Lung (tissue), 12 donors: Measurements from ENCODE around the gene VIP. TPM values are rescaled to one million over a fixed set of nuclear protein-coding genes. Genes with fewer than 3 reads are reported as not detected.

Experiments used
- ATAC-seq: fragments of 200-7000 bp; cut with Tn5 transposase; one replicate; pipeline ENCODE4 v1.9.1; 2020; ENCODE audit warnings: moderate number of reproducible peaks; ENCODE audit not compliant: insufficient read depth, low FRiP score
- DNase-seq, 3 donors: peaks; one replicate each; pipeline ENCODE4 v3.0.0-alpha.2; 2013 to 2017
- H3K27ac ChIP-seq, 2 donors: one replicate each; pipeline ENCODE4 v1.5.1; 2013; ENCODE audit warnings: mild to moderate bottlenecking in 2 of 2, moderate library complexity in 2 of 2, control low read depth in 1 of 2, inconsistent platforms in 1 of 2, low read depth in 1 of 2, low read length in 1 of 2
- H3K27me3 ChIP-seq, 3 donors: one replicate each; pipeline ENCODE4 v1.5.1; 2013; ENCODE audit warnings: low read length in 2 of 3; ENCODE audit not compliant: control insufficient read depth in 3 of 3, insufficient read depth in 3 of 3
- H3K36me3 ChIP-seq, 4 donors: one replicate each; pipeline ENCODE4 v1.5.1; 2013; ENCODE audit warnings: low read length in 4 of 4, mild to moderate bottlenecking in 1 of 4, moderate library complexity in 1 of 4; ENCODE audit not compliant: control insufficient read depth in 4 of 4, insufficient read depth in 4 of 4
- H3K4me1 ChIP-seq, 5 donors: one replicate each; pipeline ENCODE4 v1.5.1; 2013; ENCODE audit warnings: low read length in 5 of 5, mild to moderate bottlenecking in 2 of 5, moderate library complexity in 1 of 5; ENCODE audit not compliant: control insufficient read depth in 5 of 5, insufficient read depth in 5 of 5
- H3K4me3 ChIP-seq: one replicate; pipeline ENCODE4 v1.5.1; 2013; ENCODE audit warnings: mild to moderate bottlenecking, control low read depth, moderate library complexity
- H3K9ac ChIP-seq, 2 donors: one replicate each; pipeline ENCODE4 v1.5.1; 2013; ENCODE audit warnings: low read length in 2 of 2, control low read depth in 1 of 2; ENCODE audit not compliant: insufficient read depth in 1 of 2
- H3K9me3 ChIP-seq, 4 donors: one replicate each; pipeline ENCODE4 v1.5.1; 2013; ENCODE audit warnings: low read length in 3 of 4, mild to moderate bottlenecking in 1 of 4, moderate library complexity in 1 of 4; ENCODE audit not compliant: control insufficient read depth in 4 of 4, insufficient read depth in 3 of 4
- WGBS, 2 donors: extraction: QIAGEN DNeasy Blood & Tissue Kit; methylation state at CpG; one replicate each; pipeline ENCODE4 v1.1.7; 2013; 5-methylcytosine and 5-hydroxymethylcytosine counted together
- polyA plus RNA-seq, 2 donors: library from polyadenylated mRNA; stranded (reverse); fragments of 200-250 nt; gene quantifications; one replicate each; pipeline ENCODE4 v1.2.1, GENCODE V29; 2013
- total RNA-seq, 2 donors: library from RNA; depleted of rRNA in 1 of 2; stranded (reverse); fragments of >200 nt in 1 of 2; gene quantifications; one replicate each; pipeline ENCODE4 v1.2.1, GENCODE V29; 2014 to 2021
- TF ChIP-seq, protein P1 (sequence below): IDR thresholded peaks from 2 replicates; pipeline ENCODE4 v1.5.1; 2012; ENCODE audit warnings: mild to moderate bottlenecking; ENCODE audit errors: control extremely low read depth, extremely low read depth
- donor health status: control.
- donor health status: control.
- donor health status: Bipolar disorder and iron deficiency.
- donor health status: healthy.
- donor health status: DM: yes; HTN: yes; CAD: no.

The VIP gene
- total and polyA plus RNA-seq, 4 donors, result 0.35 to 13.0 (median 0.92) TPM

- H3K4me3 ChIP-seq, result no peak overlapping the region
- H3K9me3 ChIP-seq, result no peaks in the 10 kb centered on the region
- ATAC-seq (no peak), DNase-seq (no peak)
- no peaks in the 10 kb centered on the region for H3K27me3 ChIP-seq
- WGBS, 2 donors, result 73 to 92% methylated on average over 1 of the region's 1 CpG
- no peaks in the 10 kb centered on the region for H3K36me3 ChIP-seq
- peaks cover 0 to 3% (median 0%) of the 10 kb centered on the region in 5 donors for H3K4me1 ChIP-seq
- H3K9ac ChIP-seq, result no peak overlapping the region
- no peak overlapping the region for H3K27ac ChIP-seq
- TF ChIP-seq, protein P1, sequence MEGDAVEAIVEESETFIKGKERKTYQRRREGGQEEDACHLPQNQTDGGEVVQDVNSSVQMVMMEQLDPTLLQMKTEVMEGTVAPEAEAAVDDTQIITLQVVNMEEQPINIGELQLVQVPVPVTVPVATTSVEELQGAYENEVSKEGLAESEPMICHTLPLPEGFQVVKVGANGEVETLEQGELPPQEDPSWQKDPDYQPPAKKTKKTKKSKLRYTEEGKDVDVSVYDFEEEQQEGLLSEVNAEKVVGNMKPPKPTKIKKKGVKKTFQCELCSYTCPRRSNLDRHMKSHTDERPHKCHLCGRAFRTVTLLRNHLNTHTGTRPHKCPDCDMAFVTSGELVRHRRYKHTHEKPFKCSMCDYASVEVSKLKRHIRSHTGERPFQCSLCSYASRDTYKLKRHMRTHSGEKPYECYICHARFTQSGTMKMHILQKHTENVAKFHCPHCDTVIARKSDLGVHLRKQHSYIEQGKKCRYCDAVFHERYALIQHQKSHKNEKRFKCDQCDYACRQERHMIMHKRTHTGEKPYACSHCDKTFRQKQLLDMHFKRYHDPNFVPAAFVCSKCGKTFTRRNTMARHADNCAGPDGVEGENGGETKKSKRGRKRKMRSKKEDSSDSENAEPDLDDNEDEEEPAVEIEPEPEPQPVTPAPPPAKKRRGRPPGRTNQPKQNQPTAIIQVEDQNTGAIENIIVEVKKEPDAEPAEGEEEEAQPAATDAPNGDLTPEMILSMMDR, result no peak
These were observed 27.2 kb upstream of the VIP start for GRCh38 chr6:152723398-152723797.

DNA sequence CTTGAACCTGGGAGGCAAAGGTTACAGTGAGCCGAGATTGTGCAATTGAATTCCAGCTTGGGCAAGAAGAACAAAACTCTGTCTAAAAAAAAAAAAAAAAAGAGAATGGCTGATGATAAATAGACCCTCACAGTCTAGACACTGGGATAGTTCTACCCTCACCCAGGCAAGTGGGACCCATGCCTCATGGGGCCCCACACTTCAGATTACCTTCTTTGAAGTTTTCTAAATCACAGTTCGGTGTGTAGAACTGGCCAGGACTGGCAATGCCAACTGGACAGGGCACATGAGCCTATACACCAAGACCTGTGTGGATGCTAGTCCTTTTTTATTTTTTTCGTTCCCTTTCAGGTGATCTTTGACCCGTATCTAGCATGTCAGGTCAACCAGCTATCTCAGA is 24.3 kb upstream of the VIP start:
- Histone ChIP-seq H3K27me3 (no peaks in the 10 kb centered on the region), H3K9ac (no peak overlapping the region), H3K27ac (no peak overlapping the region), H3K4me3 (no peak overlapping the region), H3K4me1 (peaks cover 0 to 1% (median 0%) of the 10 kb centered on the region in 5 donors), H3K36me3 (no peaks in the 10 kb centered on the region), H3K9me3 (no peaks in the 10 kb centered on the region)
- ATAC-seq (no peak), DNase-seq (no peak)
- 86 to 92% methylated on average over 4 of the region's 4 CpGs for WGBS, 2 donors
- TF ChIP-seq, protein P1, result no peak

GRCh38 chr6:152727507-152727906 is 23.1 kb upstream of the VIP start:
- H3K27ac ChIP-seq, result no peak overlapping the region
- 90 to 98% methylated on average over 3 of the region's 3 CpGs for WGBS, 2 donors
- no peaks in the 10 kb centered on the region for H3K36me3 ChIP-seq
- ATAC-seq (no peak), DNase-seq (no peak)
- TF ChIP-seq, protein P1, result no peak
- no peaks in the 10 kb centered on the region for H3K27me3 ChIP-seq
- no peak overlapping the region for H3K4me3 ChIP-seq
- H3K9me3 ChIP-seq, result no peaks in the 10 kb centered on the region
- peaks cover 0 to 1% (median 0%) of the 10 kb centered on the region in 5 donors for H3K4me1 ChIP-seq
- no peak overlapping the region for H3K9ac ChIP-seq

DNA sequence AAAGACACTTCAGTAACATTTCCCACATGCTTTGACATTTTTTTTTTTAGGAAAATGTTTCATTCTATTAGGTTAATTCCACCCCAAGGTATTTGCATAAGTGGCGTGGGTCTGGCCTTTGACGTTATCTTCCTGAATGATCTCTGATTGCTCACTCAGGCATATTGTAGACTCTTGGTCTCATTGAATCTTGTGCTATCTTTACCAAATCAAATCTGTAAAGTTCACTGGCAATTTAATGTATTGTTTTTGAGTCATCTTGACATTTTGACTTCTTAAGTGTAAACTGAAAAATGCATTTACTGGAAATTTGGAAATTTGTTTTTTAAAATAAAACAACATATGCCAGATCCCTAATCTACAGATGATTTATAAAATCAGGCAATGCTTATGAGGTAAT is 16.0 kb upstream of the VIP start:
- ATAC-seq (no peak), DNase-seq (no peak)
- Histone ChIP-seq H3K9me3 (peaks cover 0 to 6% (median 0%) of the 10 kb centered on the region in 4 donors), H3K9ac (no peak overlapping the region), H3K4me3 (no peak overlapping the region), H3K4me1 (no peaks in the 10 kb centered on the region), H3K27ac (no peak overlapping the region), H3K27me3 (no peaks in the 10 kb centered on the region), H3K36me3 (no peaks in the 10 kb centered on the region)
- TF ChIP-seq, protein P1, result no peak
- WGBS, 2 donors, result 86 to 88% methylated on average over 2 of the region's 2 CpGs
